ENCODE results near the gene ETFRF1.
A peak's percentile ranks its signal among the peaks of the same experiment; 100 is the strongest.

Gene ETFRF1

DNA sequence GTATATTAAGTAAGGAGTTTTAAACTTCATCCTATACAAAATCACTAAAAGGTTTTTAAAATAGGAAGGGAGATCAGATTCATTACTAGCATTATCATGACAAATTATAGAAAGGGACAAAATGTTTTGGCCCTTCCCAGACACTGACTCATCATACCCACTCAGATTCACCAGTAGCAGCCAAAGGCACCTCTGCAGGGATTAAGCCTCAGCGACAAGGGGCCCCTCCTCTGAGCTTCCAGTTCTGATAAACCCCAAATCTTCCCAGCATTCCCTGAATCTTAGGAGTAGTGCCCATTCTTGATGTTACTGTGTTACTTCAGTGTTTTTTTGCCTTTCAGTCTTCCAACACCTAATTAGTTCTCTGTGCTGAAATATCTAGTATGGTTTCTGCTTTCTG, 41.2 kb downstream of the ETFRF1 start:
- DNase-seq = no peak

DNA sequence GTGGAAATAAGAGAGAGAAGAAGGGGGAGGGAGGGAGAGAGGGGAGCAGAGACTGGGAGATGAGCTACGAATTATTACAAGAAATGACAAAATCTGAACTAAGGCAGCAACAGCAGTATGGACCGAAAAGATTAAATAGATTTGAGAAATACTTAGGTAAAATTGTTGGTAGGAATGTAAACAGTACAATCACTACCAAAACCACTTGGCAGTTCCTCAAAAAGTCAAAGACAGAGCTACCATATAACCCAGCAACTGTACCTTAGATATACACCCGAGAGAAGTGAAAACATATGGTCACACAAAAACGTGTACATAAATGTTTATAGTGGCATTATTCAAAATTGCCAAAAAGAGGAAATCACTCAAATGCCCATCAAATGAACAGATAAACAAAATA, 41.6 kb downstream of the ETFRF1 start:
- DNase-seq = no peak

GRCh38 chr12:25241167-25242020, 46.4 kb downstream of the ETFRF1 start:
- DNase-seq = no peak

DNA sequence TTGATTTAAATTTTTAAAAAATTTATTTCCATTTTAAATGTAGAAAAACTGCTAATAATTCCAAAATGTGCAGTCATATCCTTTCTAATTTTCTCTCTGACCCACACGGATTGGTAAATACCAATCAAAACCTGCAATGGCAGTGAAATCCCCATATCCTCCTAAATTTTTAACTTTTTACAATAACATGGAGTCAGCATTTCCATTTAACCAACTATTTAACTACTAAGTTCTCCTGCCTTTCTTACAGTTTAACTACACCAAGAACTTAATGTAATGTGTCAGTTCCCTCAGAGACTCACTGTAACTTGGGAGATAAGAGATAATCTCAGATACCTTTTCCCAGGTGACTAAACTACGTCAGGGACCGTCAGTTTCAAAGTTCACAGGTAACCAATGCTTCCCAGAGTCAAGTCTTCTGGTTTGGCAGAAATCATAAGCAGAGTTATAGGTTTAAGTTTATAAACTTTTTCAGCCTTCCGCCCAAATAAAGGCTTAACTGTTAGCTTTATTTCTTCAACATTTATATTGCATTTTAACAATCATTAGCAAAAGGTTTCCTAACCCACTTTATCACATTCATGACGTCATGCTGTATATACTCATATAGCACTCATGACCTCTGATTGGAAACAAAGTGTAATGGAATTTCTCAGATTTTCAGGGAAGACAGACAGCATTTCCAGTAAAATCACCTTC, 48.1 kb downstream of the ETFRF1 start:
- DNase-seq = no peak

- no peak for DNase-seq
Measured at GRCh38 chr12:25243680-25243990, 48.6 kb downstream of the ETFRF1 start.

GRCh38 chr12:25245491-25245890, 50.5 kb downstream of the ETFRF1 start:
- no peak for DNase-seq

DNA sequence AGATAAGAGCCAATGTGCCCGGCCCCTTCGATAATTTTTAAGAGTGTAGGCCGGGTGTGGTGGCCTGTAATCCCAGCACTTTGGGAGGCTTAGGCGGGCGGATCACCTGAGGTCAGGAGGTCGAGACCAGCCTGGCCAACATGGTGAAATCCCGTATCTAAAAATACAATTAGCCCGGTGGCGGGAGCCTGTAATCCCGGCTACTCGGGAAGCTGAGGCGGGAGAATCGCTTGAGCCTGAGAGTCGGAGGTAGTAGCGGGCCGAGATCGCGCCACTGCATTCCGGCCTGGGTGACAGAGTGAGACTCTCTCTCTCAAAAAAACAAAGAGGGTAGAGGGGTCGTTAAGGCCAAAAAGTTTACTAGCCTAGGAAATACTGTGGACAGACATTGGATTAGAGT, 53.1 kb downstream of the ETFRF1 start:
- no peak for DNase-seq

DNA sequence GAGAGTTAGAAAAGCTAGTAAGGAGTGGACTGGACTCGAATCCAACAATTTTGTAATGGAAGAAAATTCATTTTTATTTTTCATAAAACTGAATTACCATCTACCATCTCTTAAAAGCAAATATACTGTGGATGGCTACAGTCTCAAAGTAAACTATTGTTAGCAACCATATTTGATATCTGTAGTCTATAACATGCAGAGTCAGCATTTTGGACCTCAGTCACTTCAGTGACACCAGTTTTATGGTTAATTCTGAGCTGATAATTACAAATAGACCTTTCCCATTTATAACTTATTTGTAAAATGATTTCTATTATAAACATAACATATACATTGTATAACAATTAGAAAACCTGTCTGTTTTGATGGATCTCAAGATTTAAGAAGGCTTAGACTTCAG, 53.7 kb downstream of the ETFRF1 start:
- DNase-seq = no peak

DNA sequence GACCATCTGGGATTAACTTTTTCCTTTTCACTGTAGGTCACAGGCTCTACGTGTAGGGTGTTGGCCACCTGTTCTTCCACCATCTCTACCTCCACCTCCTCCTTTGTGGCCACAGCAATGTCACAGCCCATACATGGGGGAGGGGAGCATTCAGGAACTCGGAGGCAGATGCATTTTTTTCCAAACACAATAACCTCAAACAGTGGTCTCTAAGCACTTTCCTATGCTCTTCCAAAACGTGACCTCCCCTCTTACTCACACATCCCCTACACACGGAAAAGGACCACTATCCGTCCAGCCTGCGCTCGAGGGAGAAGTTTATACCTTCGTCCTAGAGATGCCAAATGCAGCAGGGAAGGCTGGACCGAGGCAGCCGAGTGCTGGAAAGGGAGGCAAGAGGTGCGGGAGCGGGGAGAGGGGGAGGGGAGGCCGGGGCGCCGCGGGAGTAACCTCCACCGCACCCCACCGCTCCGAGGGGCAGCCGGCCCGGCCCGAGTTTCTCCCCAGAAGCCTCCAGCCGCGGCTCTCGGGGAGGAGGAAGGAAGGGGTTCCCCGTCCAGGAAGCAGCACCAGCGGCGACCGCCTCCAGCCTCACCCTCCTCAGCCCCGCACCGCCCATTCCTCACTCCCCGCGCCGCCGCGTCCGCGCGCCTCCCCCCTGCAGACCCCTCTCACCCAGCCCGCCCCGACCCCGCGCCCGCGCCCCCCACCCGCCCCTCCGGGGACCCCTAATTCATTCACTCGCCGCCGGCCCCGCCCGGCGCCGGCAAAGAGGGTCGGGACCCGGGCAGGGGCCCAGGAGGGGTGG, 55.1 kb downstream of the ETFRF1 start:
- peak; percentile 61 to 70 for DNase-seq

DNA sequence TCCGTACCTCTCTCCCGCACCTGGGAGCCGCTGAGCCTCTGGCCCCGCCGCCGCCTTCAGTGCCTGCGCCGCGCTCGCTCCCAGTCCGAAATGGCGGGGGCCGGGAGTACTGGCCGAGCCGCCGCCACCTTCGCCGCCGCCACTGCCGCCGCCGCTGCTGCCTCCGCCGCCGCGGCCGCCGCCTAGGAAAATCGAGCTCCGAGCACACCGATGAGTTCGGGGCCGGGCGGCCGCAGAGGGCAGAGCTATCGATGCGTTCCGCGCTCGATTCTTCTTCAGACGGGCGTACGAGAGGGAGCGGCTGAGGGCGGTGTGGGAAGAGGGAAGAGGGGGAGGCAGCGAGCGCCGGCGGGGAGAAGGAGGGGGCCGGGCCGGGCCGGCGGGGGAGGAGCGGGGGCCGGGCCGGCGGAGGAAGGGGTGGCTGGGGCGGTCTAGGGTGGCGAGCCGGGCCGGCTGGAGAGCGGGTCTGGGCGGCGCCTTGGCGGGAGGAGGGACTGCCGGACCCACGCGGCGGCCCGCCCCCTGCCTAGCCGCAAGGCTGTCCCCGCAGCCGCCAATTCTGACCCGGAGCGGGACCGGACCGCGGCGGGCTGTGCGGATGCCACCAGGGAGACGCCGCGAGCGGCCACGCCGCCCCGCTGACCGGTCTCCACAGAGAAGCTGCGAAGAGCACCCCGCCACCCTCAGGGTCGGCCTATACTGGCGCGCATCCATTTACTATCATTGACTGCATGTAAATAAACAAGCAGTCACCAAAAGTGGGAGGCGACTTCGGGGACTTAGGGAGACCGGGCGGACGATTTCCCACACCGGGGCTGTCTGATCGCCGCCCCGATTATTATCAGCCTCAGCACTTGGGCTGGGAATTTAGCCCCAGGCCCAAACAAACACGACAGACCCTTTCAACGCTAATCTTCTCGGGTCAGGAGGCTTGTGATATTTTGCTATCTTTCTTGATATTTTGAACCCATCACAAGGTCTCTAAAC, 56.0 kb downstream of the ETFRF1 start, which contains the start of gene KRAS:
Gene KRAS (minus strand): TSS at position 186 of the 987 bp plus-strand sequence.
- DNase-seq = peak; percentile 90 to 93

DNA sequence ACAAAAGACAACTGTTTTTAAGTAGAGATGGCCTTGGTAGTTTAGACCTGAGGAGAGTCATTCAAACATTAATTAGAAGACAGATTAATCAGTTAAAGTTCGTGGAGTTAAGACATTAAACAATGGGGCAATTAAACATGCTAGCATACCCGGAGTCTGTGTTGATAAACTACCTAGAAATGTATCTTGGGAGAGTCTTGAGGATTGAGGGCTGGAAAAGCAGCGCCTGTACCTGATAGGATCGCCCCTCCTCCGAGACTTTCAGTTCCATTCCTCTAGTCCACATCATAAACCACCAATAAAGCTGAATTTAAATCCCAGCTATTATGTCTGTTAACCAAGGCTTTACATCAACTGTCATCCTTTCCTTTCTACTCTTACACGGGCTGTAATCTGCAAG, 56.7 kb downstream of the ETFRF1 start:
- DNase-seq = no peak

DNA sequence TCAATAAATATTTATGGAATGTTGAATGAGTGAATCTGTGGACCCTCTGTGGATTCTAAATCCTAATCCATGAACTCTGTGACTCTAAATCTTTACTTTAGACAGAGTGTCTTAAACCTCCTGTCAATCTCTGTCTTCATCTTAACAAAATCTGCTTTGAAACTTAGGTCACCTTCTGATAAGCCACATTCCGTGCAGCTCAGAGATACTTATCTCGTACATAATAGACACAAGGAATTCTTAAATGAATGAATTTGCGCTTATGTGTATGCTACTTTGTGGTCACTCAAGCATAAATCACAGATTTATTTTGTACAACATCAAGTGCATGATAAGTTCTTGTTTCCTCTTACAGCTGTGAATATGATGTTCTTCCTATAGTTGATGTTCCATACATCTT, 57.9 kb downstream of the ETFRF1 start:
- DNase-seq = no peak

DNA sequence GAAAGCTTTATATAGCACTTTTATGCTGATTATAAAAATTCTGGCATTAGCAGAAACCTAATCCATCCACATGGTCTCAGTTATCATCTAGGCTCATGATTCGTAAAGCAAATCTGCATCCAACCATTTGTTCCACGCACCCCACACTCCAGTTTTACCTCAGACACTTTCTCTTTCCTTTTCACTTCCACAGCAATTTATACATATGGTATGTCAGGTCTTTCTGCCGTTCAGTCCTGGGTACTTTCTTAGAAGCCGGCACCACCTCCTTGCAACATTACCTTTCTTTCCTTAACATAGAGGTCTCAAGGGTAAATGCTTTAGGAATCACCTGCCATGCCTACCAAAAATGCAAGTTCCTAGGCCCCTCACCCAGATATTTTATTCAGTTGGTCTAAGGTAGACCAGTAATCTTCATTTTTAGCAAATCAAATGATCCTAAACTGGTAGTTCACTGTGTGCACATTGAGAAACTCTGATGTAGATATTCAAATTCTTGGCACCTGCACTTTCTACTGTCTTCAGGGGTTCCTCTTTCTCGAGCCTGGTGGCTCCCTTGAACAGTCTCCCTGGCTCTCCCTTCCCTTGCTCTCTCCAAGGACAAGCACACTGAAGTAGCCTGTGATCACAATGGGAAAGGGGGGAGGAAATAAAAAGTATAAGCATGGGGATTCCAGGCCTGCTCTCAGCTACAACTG, 58.5 kb downstream of the ETFRF1 start:
- DNase-seq = no peak

GRCh38 chr12:25254271-25254880, 59.3 kb downstream of the ETFRF1 start:
- no peak for DNase-seq
